GM23338 (cell line): ENCODE measurements around the gene RXFP4. TPM values are rescaled to one million over a fixed set of nuclear protein-coding genes. Genes with fewer than 3 reads are reported as not detected.

Experiments used
- ATAC-seq: fragments of 200-7000 bp; cut with Tn5 transposase; 3 replicates; pipeline ENCODE4 v1.9.1; 2020
- DNase-seq: peaks from one replicate; pipeline ENCODE4 v3.0.0-alpha.2; 2015; ENCODE audit warnings: low spot score
- H2AFZ ChIP-seq: fragments of 200-600 bp; sonication (generic); 2 replicates; pipeline ENCODE4 v1.8.0; 2016; ENCODE audit warnings: antibody characterized with exemption, mild to moderate bottlenecking, moderate library complexity
- H3F3A ChIP-seq: fragments of 200-600 bp; sonication (generic); replicated peaks from 2 replicates; pipeline ENCODE4 v1.8.0; 2017; ENCODE audit warnings: antibody characterized with exemption, mixed run types, low read depth
- H3K27ac ChIP-seq: fragments of 200-600 bp; sonication (generic); 2 replicates; pipeline ENCODE4 v1.6.1; 2016; ENCODE audit warnings: low read depth
- H3K27me3 ChIP-seq: fragments of 200-600 bp; sonication (generic); 2 replicates; pipeline ENCODE4 v1.8.0; 2016; ENCODE audit warnings: mild to moderate bottlenecking, mixed run types, moderate library complexity; ENCODE audit not compliant: insufficient read depth
- H3K36me3 ChIP-seq: fragments of 200-600 bp; sonication (generic); 2 replicates; pipeline ENCODE4 v1.8.0; 2016; ENCODE audit warnings: mild to moderate bottlenecking; ENCODE audit not compliant: insufficient read depth
- H3K4me1 ChIP-seq: fragments of 200-600 bp; sonication (generic); 2 replicates; pipeline ENCODE4 v1.8.0; 2016; ENCODE audit warnings: mild to moderate bottlenecking, moderate library complexity; ENCODE audit not compliant: insufficient read depth
- H3K4me2 ChIP-seq: fragments of 200-600 bp; sonication (generic); 2 replicates; pipeline ENCODE4 v1.7.1; 2017; ENCODE audit warnings: mixed run types
- H3K4me3 ChIP-seq: fragments of 200-600 bp; sonication (generic); 2 replicates; pipeline ENCODE4 v1.6.1; 2016; ENCODE audit warnings: mixed run types
- H3K79me2 ChIP-seq: fragments of 200-600 bp; sonication (generic); replicated peaks from 2 replicates; pipeline ENCODE4 v1.8.0; 2017; ENCODE audit warnings: mild to moderate bottlenecking; ENCODE audit not compliant: insufficient read depth
- H3K9me2 ChIP-seq: fragments of 200-600 bp; sonication (generic); 2 replicates; pipeline ENCODE4 v1.8.0; 2017; ENCODE audit not compliant: insufficient read depth
- H4K20me1 ChIP-seq: fragments of 200-600 bp; sonication (generic); replicated peaks from 2 replicates; pipeline ENCODE4 v1.8.0; 2017; ENCODE audit warnings: mild to moderate bottlenecking; ENCODE audit not compliant: insufficient read depth
- H3K27ac Mint-ChIP-seq: 2 replicates; pipeline ENCODE4 v1.8.0; 2020; ENCODE audit warnings: inconsistent platforms, mild to moderate bottlenecking, moderate library complexity, mixed read lengths
- H3K27me3 Mint-ChIP-seq: 3 replicates; pipeline ENCODE4 v1.8.0; 2022; ENCODE audit warnings: low read depth, mild to moderate bottlenecking, moderate library complexity, mixed read lengths, inconsistent platforms; ENCODE audit not compliant: insufficient read depth, poor library complexity
- H3K36me3 Mint-ChIP-seq: 3 replicates; pipeline ENCODE4 v1.8.0; 2021; ENCODE audit warnings: low read depth, mild to moderate bottlenecking, inconsistent platforms, moderate library complexity, mixed read lengths
- H3K4me1 Mint-ChIP-seq: 3 replicates; pipeline ENCODE4 v1.8.0; 2020; ENCODE audit warnings: mild to moderate bottlenecking, inconsistent platforms, mixed read lengths
- H3K4me3 Mint-ChIP-seq: 3 replicates; pipeline ENCODE4 v1.8.0; 2021; ENCODE audit warnings: moderate library complexity, mild to moderate bottlenecking, inconsistent platforms, mixed read lengths
- H3K9me3 Mint-ChIP-seq: 3 replicates; pipeline ENCODE4 v1.8.0; 2020; ENCODE audit warnings: moderate library complexity, mild to moderate bottlenecking, inconsistent platforms, mixed read lengths
- CREB1 ChIP-seq: fragments of 250-450 bp; sonication (Bioruptor Pico); IDR thresholded peaks from 2 replicates; pipeline ENCODE4 v1.5.0; 2020; ENCODE audit warnings: low read depth, mild to moderate bottlenecking, moderate library complexity
- ETS1 ChIP-seq: IDR thresholded peaks from 2 replicates; pipeline ENCODE4 v1.6.1; 2016; ENCODE audit warnings: antibody characterized with exemption
- EZH2 ChIP-seq: fragments of 200-600 bp; sonication (generic); IDR thresholded peaks from one replicate; pipeline ENCODE4 v1.8.0; 2017; ENCODE audit warnings: antibody characterized with exemption, mild to moderate bottlenecking, low read depth; ENCODE audit not compliant: unreplicated experiment
- EZH2phosphoT487 ChIP-seq: fragments of 200-600 bp; sonication (generic); IDR thresholded peaks from one replicate; pipeline ENCODE4 v1.8.1; 2018; ENCODE audit warnings: antibody characterized with exemption; ENCODE audit not compliant: unreplicated experiment
- JUNB ChIP-seq: IDR thresholded peaks from one replicate; pipeline ENCODE4 v1.6.1; 2016; ENCODE audit warnings: antibody characterized with exemption; ENCODE audit not compliant: unreplicated experiment
- POLR2AphosphoS5 ChIP-seq: IDR thresholded peaks from 2 replicates; pipeline ENCODE4 v1.6.1; 2016; ENCODE audit warnings: antibody characterized with exemption, low read depth
- polyA plus RNA-seq: library from polyadenylated mRNA; unstranded; fragments of >200 nt; fragmentation: Nextera tagmentation; extraction: Ambion mirVana; gene quantifications from 2 replicates; pipeline ENCODE4 v1.2.1, GENCODE V29; 2016
- total RNA-seq: library from RNA; depleted of rRNA; stranded (reverse); fragments of >200 nt; shearing (Covaris generic); gene quantifications from 2 replicates; pipeline ENCODE4 v1.2.3, GENCODE V29; 2014
- TF ChIP-seq, protein P1 (sequence below): IDR thresholded peaks from one replicate; pipeline ENCODE4 v1.6.1; 2018; ENCODE audit warnings: antibody characterized with exemption; ENCODE audit not compliant: unreplicated experiment
- TF ChIP-seq, protein P2 (sequence below): fragments of 250-450 bp; sonication (Bioruptor Pico); IDR thresholded peaks from 2 replicates; pipeline ENCODE4 v1.5.0; 2020; ENCODE audit warnings: mild to moderate bottlenecking, moderate library complexity

RXFP4 gene
- total and polyA plus RNA-seq, 2 experiments from 2014 or later, result not detected

DNA sequence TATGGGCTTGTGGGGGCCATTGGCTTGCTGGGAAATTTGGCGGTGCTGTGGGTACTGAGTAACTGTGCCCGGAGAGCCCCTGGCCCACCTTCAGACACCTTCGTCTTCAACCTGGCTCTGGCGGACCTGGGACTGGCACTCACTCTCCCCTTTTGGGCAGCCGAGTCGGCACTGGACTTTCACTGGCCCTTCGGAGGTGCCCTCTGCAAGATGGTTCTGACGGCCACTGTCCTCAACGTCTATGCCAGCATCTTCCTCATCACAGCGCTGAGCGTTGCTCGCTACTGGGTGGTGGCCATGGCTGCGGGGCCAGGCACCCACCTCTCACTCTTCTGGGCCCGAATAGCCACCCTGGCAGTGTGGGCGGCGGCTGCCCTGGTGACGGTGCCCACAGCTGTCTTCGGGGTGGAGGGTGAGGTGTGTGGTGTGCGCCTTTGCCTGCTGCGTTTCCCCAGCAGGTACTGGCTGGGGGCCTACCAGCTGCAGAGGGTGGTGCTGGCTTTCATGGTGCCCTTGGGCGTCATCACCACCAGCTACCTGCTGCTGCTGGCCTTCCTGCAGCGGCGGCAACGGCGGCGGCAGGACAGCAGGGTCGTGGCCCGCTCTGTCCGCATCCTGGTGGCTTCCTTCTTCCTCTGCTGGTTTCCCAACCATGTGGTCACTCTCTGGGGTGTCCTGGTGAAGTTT, 550 bp downstream of the RXFP4 start:
- DNase-seq (no peak), ATAC-seq (no peak)
- no peak overlapping the region for H3K4me2 ChIP-seq
- H3F3A ChIP-seq, result 0 out of 2 replicates have a peak, but pooled peaks cover 3% of the 10 kb centered on the region
- Mint-ChIP-seq H3K4me3 (no peak overlapping the region; the same call in 2 of the 3 replicates), H3K27ac (no peak overlapping the region), H3K36me3 (peaks cover 10% of the 10 kb centered on the region), H3K9me3 (no peaks in the 10 kb centered on the region; the same call in 2 of the 3 replicates), H3K4me1 (peaks cover 53% of the 10 kb centered on the region), H3K27me3 (peaks cover 29% of the 10 kb centered on the region)
- no peak for TF ChIP-seq CREB1 (CRISPR knock-in tag)
- TF ChIP-seq POLR2AphosphoS5, result no peak
- TF ChIP-seq JUNB, result no peak
- TF ChIP-seq, protein P1, sequence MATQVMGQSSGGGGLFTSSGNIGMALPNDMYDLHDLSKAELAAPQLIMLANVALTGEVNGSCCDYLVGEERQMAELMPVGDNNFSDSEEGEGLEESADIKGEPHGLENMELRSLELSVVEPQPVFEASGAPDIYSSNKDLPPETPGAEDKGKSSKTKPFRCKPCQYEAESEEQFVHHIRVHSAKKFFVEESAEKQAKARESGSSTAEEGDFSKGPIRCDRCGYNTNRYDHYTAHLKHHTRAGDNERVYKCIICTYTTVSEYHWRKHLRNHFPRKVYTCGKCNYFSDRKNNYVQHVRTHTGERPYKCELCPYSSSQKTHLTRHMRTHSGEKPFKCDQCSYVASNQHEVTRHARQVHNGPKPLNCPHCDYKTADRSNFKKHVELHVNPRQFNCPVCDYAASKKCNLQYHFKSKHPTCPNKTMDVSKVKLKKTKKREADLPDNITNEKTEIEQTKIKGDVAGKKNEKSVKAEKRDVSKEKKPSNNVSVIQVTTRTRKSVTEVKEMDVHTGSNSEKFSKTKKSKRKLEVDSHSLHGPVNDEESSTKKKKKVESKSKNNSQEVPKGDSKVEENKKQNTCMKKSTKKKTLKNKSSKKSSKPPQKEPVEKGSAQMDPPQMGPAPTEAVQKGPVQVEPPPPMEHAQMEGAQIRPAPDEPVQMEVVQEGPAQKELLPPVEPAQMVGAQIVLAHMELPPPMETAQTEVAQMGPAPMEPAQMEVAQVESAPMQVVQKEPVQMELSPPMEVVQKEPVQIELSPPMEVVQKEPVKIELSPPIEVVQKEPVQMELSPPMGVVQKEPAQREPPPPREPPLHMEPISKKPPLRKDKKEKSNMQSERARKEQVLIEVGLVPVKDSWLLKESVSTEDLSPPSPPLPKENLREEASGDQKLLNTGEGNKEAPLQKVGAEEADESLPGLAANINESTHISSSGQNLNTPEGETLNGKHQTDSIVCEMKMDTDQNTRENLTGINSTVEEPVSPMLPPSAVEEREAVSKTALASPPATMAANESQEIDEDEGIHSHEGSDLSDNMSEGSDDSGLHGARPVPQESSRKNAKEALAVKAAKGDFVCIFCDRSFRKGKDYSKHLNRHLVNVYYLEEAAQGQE, result no peak
- no peak for TF ChIP-seq ETS1
- no peak for TF ChIP-seq EZH2
- TF ChIP-seq, protein P2, sequence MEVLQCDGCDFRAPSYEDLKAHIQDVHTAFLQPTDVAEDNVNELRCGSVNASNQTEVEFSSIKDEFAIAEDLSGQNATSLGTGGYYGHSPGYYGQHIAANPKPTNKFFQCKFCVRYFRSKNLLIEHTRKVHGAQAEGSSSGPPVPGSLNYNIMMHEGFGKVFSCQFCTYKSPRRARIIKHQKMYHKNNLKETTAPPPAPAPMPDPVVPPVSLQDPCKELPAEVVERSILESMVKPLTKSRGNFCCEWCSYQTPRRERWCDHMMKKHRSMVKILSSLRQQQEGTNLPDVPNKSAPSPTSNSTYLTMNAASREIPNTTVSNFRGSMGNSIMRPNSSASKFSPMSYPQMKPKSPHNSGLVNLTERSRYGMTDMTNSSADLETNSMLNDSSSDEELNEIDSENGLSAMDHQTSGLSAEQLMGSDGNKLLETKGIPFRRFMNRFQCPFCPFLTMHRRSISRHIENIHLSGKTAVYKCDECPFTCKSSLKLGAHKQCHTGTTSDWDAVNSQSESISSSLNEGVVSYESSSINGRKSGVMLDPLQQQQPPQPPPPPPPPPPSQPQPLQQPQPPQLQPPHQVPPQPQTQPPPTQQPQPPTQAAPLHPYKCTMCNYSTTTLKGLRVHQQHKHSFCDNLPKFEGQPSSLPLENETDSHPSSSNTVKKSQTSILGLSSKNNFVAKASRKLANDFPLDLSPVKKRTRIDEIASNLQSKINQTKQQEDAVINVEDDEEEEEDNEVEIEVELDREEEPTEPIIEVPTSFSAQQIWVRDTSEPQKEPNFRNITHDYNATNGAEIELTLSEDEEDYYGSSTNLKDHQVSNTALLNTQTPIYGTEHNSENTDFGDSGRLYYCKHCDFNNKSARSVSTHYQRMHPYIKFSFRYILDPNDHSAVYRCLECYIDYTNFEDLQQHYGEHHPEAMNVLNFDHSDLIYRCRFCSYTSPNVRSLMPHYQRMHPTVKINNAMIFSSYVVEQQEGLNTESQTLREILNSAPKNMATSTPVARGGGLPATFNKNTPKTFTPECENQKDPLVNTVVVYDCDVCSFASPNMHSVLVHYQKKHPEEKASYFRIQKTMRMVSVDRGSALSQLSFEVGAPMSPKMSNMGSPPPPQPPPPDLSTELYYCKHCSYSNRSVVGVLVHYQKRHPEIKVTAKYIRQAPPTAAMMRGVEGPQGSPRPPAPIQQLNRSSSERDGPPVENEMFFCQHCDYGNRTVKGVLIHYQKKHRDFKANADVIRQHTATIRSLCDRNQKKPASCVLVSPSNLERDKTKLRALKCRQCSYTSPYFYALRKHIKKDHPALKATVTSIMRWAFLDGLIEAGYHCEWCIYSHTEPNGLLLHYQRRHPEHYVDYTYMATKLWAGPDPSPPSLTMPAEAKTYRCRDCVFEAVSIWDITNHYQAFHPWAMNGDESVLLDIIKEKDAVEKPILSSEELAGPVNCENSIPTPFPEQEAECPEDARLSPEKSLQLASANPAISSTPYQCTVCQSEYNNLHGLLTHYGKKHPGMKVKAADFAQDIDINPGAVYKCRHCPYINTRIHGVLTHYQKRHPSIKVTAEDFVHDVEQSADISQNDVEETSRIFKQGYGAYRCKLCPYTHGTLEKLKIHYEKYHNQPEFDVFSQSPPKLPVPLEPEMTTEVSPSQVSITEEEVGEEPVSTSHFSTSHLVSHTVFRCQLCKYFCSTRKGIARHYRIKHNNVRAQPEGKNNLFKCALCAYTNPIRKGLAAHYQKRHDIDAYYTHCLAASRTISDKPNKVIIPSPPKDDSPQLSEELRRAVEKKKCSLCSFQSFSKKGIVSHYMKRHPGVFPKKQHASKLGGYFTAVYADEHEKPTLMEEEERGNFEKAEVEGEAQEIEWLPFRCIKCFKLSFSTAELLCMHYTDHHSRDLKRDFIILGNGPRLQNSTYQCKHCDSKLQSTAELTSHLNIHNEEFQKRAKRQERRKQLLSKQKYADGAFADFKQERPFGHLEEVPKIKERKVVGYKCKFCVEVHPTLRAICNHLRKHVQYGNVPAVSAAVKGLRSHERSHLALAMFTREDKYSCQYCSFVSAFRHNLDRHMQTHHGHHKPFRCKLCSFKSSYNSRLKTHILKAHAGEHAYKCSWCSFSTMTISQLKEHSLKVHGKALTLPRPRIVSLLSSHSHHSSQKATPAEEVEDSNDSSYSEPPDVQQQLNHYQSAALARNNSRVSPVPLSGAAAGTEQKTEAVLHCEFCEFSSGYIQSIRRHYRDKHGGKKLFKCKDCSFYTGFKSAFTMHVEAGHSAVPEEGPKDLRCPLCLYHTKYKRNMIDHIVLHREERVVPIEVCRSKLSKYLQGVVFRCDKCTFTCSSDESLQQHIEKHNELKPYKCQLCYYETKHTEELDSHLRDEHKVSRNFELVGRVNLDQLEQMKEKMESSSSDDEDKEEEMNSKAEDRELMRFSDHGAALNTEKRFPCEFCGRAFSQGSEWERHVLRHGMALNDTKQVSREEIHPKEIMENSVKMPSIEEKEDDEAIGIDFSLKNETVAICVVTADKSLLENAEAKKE (CRISPR knock-in tag), result no peak
- TF ChIP-seq EZH2phosphoT487, result no peak
- H3K36me3 ChIP-seq, result peaks cover 5% of the 10 kb centered on the region; the same call in 1 of the 2 replicates
- no peaks in the 10 kb centered on the region for H3K9me2 ChIP-seq
- H3K4me3 ChIP-seq, result no peak overlapping the region
- H3K27me3 ChIP-seq, result no peaks in the 10 kb centered on the region
- H2AFZ ChIP-seq, result no peak overlapping the region
- no peak overlapping the region for H3K27ac ChIP-seq
- peaks cover 16% of the 10 kb centered on the region for H3K4me1 ChIP-seq
- H4K20me1 ChIP-seq, result peaks cover 5% of the 10 kb centered on the region; the same call in 1 of the 2 replicates
- no peaks in the 10 kb centered on the region for H3K79me2 ChIP-seq
